HepG2 (cell line): ENCODE data around the gene TMEM237. TPM values are rescaled to one million over a fixed set of nuclear protein-coding genes. Genes with fewer than 3 reads are reported as not detected.

Experiments
- ATAC-seq: fragments of 200-7000 bp; cut with Tn5 transposase; 3 replicates; pipeline ENCODE4 v1.9.1; 2020; ENCODE audit warnings: mild to moderate bottlenecking, moderate library complexity
- BruUV-seq: library from RNA; stranded (reverse); fragments of 400-500 nt; replicated peaks from 2 replicates; lab custom pipeline; 2021; lab: Mats Ljungman, UMichigan
- CTCF ChIA-PET: fragments of 300-600 bp; formaldehyde crosslinking; extraction: SDS; loops from one replicate; lab custom pipeline; 2021; ENCODE audit warnings: low total read pairs, inconsistent platforms, low intra/inter-chr PET ratio; lab: Yijun Ruan, JAX
- POLR2A ChIA-PET: fragments of 350-600 bp; sonication (Branson Sonifier 250); formaldehyde crosslinking; loops from one replicate; lab custom pipeline; 2020; ENCODE audit warnings: antibody characterized with exemption, inconsistent platforms; lab: Yijun Ruan, JAX
- DNase-seq: peaks from one replicate; pipeline ENCODE4 v3.0.0-alpha.2; 2015; ENCODE audit warnings: low spot score
- FAIRE-seq: peaks from 3 replicates; lab custom pipeline; 2011; peaks lifted over from hg19 to GRCh38; lab: Jason Lieb, UNC
- H2AFZ ChIP-seq: one replicate; pipeline ENCODE4 v1.6.1; 2011; ENCODE audit warnings: low read length, inconsistent platforms
- H3K27ac ChIP-seq: fragments of 300-600 bp; 3 replicates; pipeline ENCODE4 v1.8.0; 2011; ENCODE audit warnings: mixed run types, mild to moderate bottlenecking, mixed read lengths, low read length, inconsistent platforms; ENCODE audit not compliant: insufficient read depth; ENCODE audit errors: extremely low read length
- H3K27me3 ChIP-seq, 2 experiments: fragments of 200-600 bp in 1 of 2; 2 replicates in 1 of 2; 3 replicates in 1 of 2; pipeline versions ENCODE4 v1.6.0 to v1.8.0; 2011; ENCODE audit warnings: low read length in 2 of 2, mild to moderate bottlenecking in 2 of 2, moderate library complexity in 2 of 2, inconsistent platforms in 1 of 2; ENCODE audit not compliant: insufficient read depth in 2 of 2, control insufficient read depth in 1 of 2
- H3K36me3 ChIP-seq, 2 experiments: fragments of 200-600 bp in 1 of 2; replicated peaks in 1 of 2; 2 replicates in 1 of 2; 3 replicates in 1 of 2; pipeline versions ENCODE4 v1.5.1 to v1.8.0; 2011; ENCODE audit warnings: low read length in 2 of 2, inconsistent platforms in 1 of 2; ENCODE audit not compliant: insufficient read depth in 2 of 2, control insufficient read depth in 1 of 2
- H3K4me1 ChIP-seq: 2 replicates; pipeline ENCODE4 v1.5.1; 2012; ENCODE audit warnings: low read length, inconsistent platforms; ENCODE audit not compliant: insufficient read depth
- H3K4me2 ChIP-seq: 2 replicates; pipeline ENCODE4 v1.6.0; 2011; ENCODE audit warnings: low read depth, low read length, inconsistent platforms
- H3K4me3 ChIP-seq, 3 experiments: fragments of 200-600 bp in 1 of 3; sonication (generic), shearing (Covaris generic) in 1 of 3; replicated peaks in 1 of 3; 2 replicates each; pipeline ENCODE4 v1.5.1; 2011 to 2016; ENCODE audit warnings: low read length in 3 of 3, inconsistent platforms in 2 of 3, low read depth in 2 of 3, mild to moderate bottlenecking in 2 of 3, control low read depth in 1 of 3, mixed read lengths in 1 of 3; ENCODE audit not compliant: insufficient read depth in 1 of 3
- H3K79me2 ChIP-seq: one replicate; pipeline ENCODE4 v1.6.1; 2011; ENCODE audit warnings: low read length, inconsistent platforms; ENCODE audit not compliant: insufficient read depth
- H3K9ac ChIP-seq: 2 replicates; pipeline ENCODE4 v1.6.0; 2011; ENCODE audit warnings: mild to moderate bottlenecking, low read depth, low read length, inconsistent platforms; ENCODE audit not compliant: insufficient read depth
- H3K9me3 ChIP-seq: 2 replicates; pipeline ENCODE4 v1.5.1; 2012; ENCODE audit warnings: mild to moderate bottlenecking, low read length
- H4K20me1 ChIP-seq: 2 replicates; pipeline ENCODE4 v1.6.0; 2011; ENCODE audit warnings: inconsistent platforms, mild to moderate bottlenecking, low read length, moderate library complexity; ENCODE audit not compliant: insufficient read depth
- CC2D1A ChIP-seq: sonication (generic); formaldehyde crosslinking; IDR thresholded peaks from 2 replicates; pipeline ENCODE4 v1.8.1; 2023; ENCODE audit warnings: mild to moderate bottlenecking, missing genetic modification reagents
- DMTF1 ChIP-seq: sonication (generic); formaldehyde crosslinking; IDR thresholded peaks from 2 replicates; pipeline ENCODE4 v1.4.0; 2020; ENCODE audit warnings: mild to moderate bottlenecking, missing genetic modification reagents
- FUBP1 ChIP-seq: sonication (generic); formaldehyde crosslinking; IDR thresholded peaks from 2 replicates; pipeline ENCODE4 v1.5.1; 2020; ENCODE audit warnings: missing genetic modification reagents, mild to moderate bottlenecking, borderline replicate concordance
- HDAC6 ChIP-seq: fragments of 200-600 bp; sonication (generic); IDR thresholded peaks from 2 replicates; pipeline ENCODE4 v1.7.0; 2017; ENCODE audit warnings: mild to moderate bottlenecking, antibody characterized with exemption, low read length, low read depth
- HNF4A ChIP-seq: sonication (generic); formaldehyde crosslinking; IDR thresholded peaks from 2 replicates; pipeline ENCODE4 v1.4.0; 2020; ENCODE audit warnings: missing genetic modification reagents
- MYNN ChIP-seq: sonication (generic); formaldehyde crosslinking; IDR thresholded peaks from 2 replicates; pipeline ENCODE4 v1.4.0; 2020; ENCODE audit warnings: mild to moderate bottlenecking, low read depth, missing genetic modification reagents
- NFRKB ChIP-seq: fragments of 450-650 bp; IDR thresholded peaks from 2 replicates; pipeline ENCODE4 v1.6.1; 2017
- NR0B2 ChIP-seq: sonication (generic); formaldehyde crosslinking; IDR thresholded peaks from 2 replicates; pipeline ENCODE4 v1.4.0; 2020; ENCODE audit warnings: mild to moderate bottlenecking, missing genetic modification reagents
- SIN3B ChIP-seq: fragments of 150-350 bp; IDR thresholded peaks from 2 replicates; pipeline ENCODE4 v1.6.1; 2014; ENCODE audit warnings: low read length
- SOX5 ChIP-seq: IDR thresholded peaks from 2 replicates; pipeline ENCODE4 v1.6.1; 2016; ENCODE audit warnings: borderline replicate concordance
- TCF7 ChIP-seq: sonication (generic); IDR thresholded peaks from 2 replicates; pipeline ENCODE4 v1.6.1; 2016; ENCODE audit warnings: antibody characterized with exemption, low read depth
- TCF7L2 ChIP-seq: IDR thresholded peaks from 2 replicates; pipeline ENCODE4 v1.6.1; 2011; ENCODE audit warnings: mild to moderate bottlenecking, low read depth, low read length, moderate library complexity
- ZNF121 ChIP-seq: sonication (generic); formaldehyde crosslinking; IDR thresholded peaks from 2 replicates; pipeline ENCODE4 v1.5.0; 2020; ENCODE audit warnings: mild to moderate bottlenecking, missing genetic modification reagents
- ZNF296 ChIP-seq: sonication (generic); formaldehyde crosslinking; conservative IDR thresholded peaks from 2 replicates; pipeline ENCODE4 v1.5.0; 2020; ENCODE audit warnings: mild to moderate bottlenecking, missing genetic modification reagents
- ZNF335 ChIP-seq: sonication (generic); formaldehyde crosslinking; IDR thresholded peaks from 2 replicates; pipeline ENCODE4 v1.4.0; 2020; ENCODE audit warnings: missing genetic modification reagents
- ZNF674 ChIP-seq: sonication (generic); formaldehyde crosslinking; IDR thresholded peaks from 2 replicates; pipeline ENCODE4 v1.5.0; 2020; ENCODE audit warnings: low read depth, mild to moderate bottlenecking, missing genetic modification reagents
- ZNF816 ChIP-seq: sonication (generic); formaldehyde crosslinking; IDR thresholded peaks from 2 replicates; pipeline ENCODE4 v1.8.0; 2022; ENCODE audit warnings: missing genetic modification reagents, mild to moderate bottlenecking, borderline replicate concordance
- WGBS: methylation state at CpG from one replicate; pipeline ENCODE4 v1.1.6; 2017; ENCODE audit warnings: low lambda C conversion rate; 5-methylcytosine and 5-hydroxymethylcytosine counted together
- in situ Hi-C: cut with HindIII; loops from 2 replicates; pipeline ENCODE4 v1.10.0; 2017; ENCODE audit warnings: low pct_unique_long_range_greater_than_20kb; ENCODE audit not compliant: extremely low pct_ligation_motif_present
- intact Hi-C: fragments of 100-400 bp; cut with micrococcal nuclease; formaldehyde crosslinking; loops from one replicate; pipeline ENCODE4 v1.10.0; 2022; ENCODE audit not compliant: unreplicated experiment
- polyA plus RNA-seq, 8 experiments: library from polyadenylated mRNA; depleted of rRNA in 3 of 8; stranded (reverse) in 7 of 8; unstranded in 1 of 8; fragments of >200 nt; fragmentation: Illumina TruSeq in 4 of 8; extraction: Trizol in 4 of 8; gene quantifications; 2 replicates each; pipeline versions ENCODE4 v1.2.1 to v1.2.3, GENCODE V29; 2011 to 2016; ENCODE audit warnings: low read depth in 4 of 8, missing spikeins in 1 of 8, mixed read lengths in 1 of 8; ENCODE audit not compliant: insufficient read depth in 1 of 8
- total RNA-seq, 5 experiments: library from RNA; depleted of rRNA; stranded (reverse); fragments of >200 nt; fragmentation: Illumina TruSeq; extraction: Trizol; gene quantifications; 2 replicates each; pipeline ENCODE4 v1.2.3, GENCODE V29; 2016; ENCODE audit warnings: low read depth in 1 of 5

TMEM237 gene
- total and polyA plus RNA-seq, 2 of the 13 experiments (the other 11 are each of a cell fraction or from before 2014, with no cell fraction given) = 21.8 to 36.1 TPM

- in situ Hi-C loops = no loop called here
- no peak overlapping the region for H3K9ac ChIP-seq
- no TSS peak for BruUV-seq
- ChIA-PET POLR2A (no interaction called here), CTCF (no interaction called here)
- no peaks in the 10 kb centered on the region for H3K36me3 ChIP-seq
- no peak overlapping the region for H3K27ac ChIP-seq
- H3K27me3 ChIP-seq = peaks cover 1 to 9% of the 10 kb centered on the region in 2 experiments; a peak in 2 of 5 replicates
- H3K4me1 ChIP-seq = peaks cover 7% of the 10 kb centered on the region; the same call in 1 of the 2 replicates
- ATAC-seq (peak; percentile 89), FAIRE-seq (peak; percentile 75), DNase-seq (no peak)
- intact Hi-C loops = no loop called here
- H3K9me3 ChIP-seq = no peaks in the 10 kb centered on the region
- H2AFZ ChIP-seq = no peak overlapping the region
- no peaks in the 10 kb centered on the region for H3K79me2 ChIP-seq
- no peak overlapping the region for H3K4me3 ChIP-seq
- TF ChIP-seq TCF7 (no peak), ZNF816 (CRISPR knock-in tag) (no peak), HNF4A (peak; percentile 57), CC2D1A (CRISPR knock-in tag) (no peak), SOX5 (CRISPR knock-in tag) (no peak)
- H4K20me1 ChIP-seq = no peaks in the 10 kb centered on the region
- no peak overlapping the region for H3K4me2 ChIP-seq
- 24% methylated on average over 2 of the region's 2 CpGs for WGBS
Measured at GRCh38 chr2:201649442-201649841, 6.1 kb upstream of the TMEM237 start.

GRCh38 chr2:201647431-201647830 is 4.1 kb upstream of the TMEM237 start:
- DNase-seq (no peak), ATAC-seq (no peak), FAIRE-seq (no peak)
- H3K27me3 ChIP-seq = peaks cover 1% of the 10 kb centered on the region in 2 experiments; a peak in 1 of 5 replicates
- BruUV-seq = no TSS peak
- ChIA-PET POLR2A (no interaction called here), CTCF (no interaction called here)
- intact Hi-C loops = no loop called here
- H4K20me1 ChIP-seq = no peaks in the 10 kb centered on the region
- H3K4me2 ChIP-seq = no peak overlapping the region
- H3K36me3 ChIP-seq = no peaks in the 10 kb centered on the region
- no peak overlapping the region for H2AFZ ChIP-seq
- WGBS = 29% methylated on average over 5 of the region's 5 CpGs
- in situ Hi-C loops = no loop called here
- peaks cover 19% of the 10 kb centered on the region for H3K4me1 ChIP-seq
- no peak overlapping the region for H3K4me3 ChIP-seq
- no peaks in the 10 kb centered on the region for H3K79me2 ChIP-seq
- H3K9ac ChIP-seq = no peak overlapping the region
- H3K9me3 ChIP-seq = no peaks in the 10 kb centered on the region
- H3K27ac ChIP-seq = no peak overlapping the region
- TF ChIP-seq HDAC6 (no peak), FUBP1 (no peak), MYNN (CRISPR knock-in tag) (no peak), ZNF674 (CRISPR knock-in tag) (no peak), ZNF296 (no peak), ZNF121 (no peak), DMTF1 (no peak), ZNF335 (CRISPR knock-in tag) (no peak), NR0B2 (CRISPR knock-in tag) (no peak), TCF7L2 (no peak), SIN3B (no peak), NFRKB (no peak)
